CD4-positive, alpha-beta T cell treated with Interferon alpha-2 for 1 hour (primary cell): ENCODE results near the gene UBE2H.
"Not testable (repeated sequence)": the region's sequence is repeated elsewhere in the genome, so short reads cannot be mapped to it uniquely, and the experiment has no call there.

ENCODE experiments used
- DNase-seq, 2 donors: peaks; one replicate each; pipeline ENCODE4 v3.0.0-alpha.2; 2020 to 2022

Gene UBE2H

GRCh38 chr7:129952653-129953560 lies at the start of gene UBE2H:
TSS of gene UBE2H (minus strand) at chr7:129952960. CDS start at chr7:129952555, 405 bp downstream.
- peak; percentile 91 to 96 for DNase-seq

- DNase-seq = no peak
Observed at GRCh38 chr7:129998446-129998845, 45.7 kb upstream of the UBE2H start.

- no peak for DNase-seq
Observed at GRCh38 chr7:129997285-129997684, 44.5 kb upstream of the UBE2H start.

- no peak for DNase-seq
Observed at GRCh38 chr7:129993275-129993674, 40.5 kb upstream of the UBE2H start.

- no peak for DNase-seq
Observed at GRCh38 chr7:129990403-129991192, 37.8 kb upstream of the UBE2H start.

- peak in 1 of 2 donors; percentile 15 for DNase-seq
Observed at GRCh38 chr7:129989466-129989865, 36.7 kb upstream of the UBE2H start.

- no peak for DNase-seq
Observed at GRCh38 chr7:129986600-129986999, 33.8 kb upstream of the UBE2H start.

- no peak for DNase-seq
Observed at GRCh38 chr7:129980667-129981066, 27.9 kb upstream of the UBE2H start.

GRCh38 chr7:129975309-129975708 lies 22.5 kb upstream of the UBE2H start:
- no peak for DNase-seq

GRCh38 chr7:129970816-129971215 lies 18.1 kb upstream of the UBE2H start:
- DNase-seq = no peak

GRCh38 chr7:129969881-129970446 lies 17.2 kb upstream of the UBE2H start:
- no peak for DNase-seq

GRCh38 chr7:129968592-129969383 lies 16.0 kb upstream of the UBE2H start:
- no peak for DNase-seq

- DNase-seq = not testable (repeated sequence)
Observed at GRCh38 chr7:129960204-129960475, 7.4 kb upstream of the UBE2H start.

GRCh38 chr7:129959471-129960203 lies 6.9 kb upstream of the UBE2H start:
- no peak for DNase-seq

- peak in 1 of 2 donors; percentile 22 for DNase-seq
Observed at GRCh38 chr7:129958643-129959470, 6.1 kb upstream of the UBE2H start.

- no peak for DNase-seq
Observed at GRCh38 chr7:129955993-129956543, 3.3 kb upstream of the UBE2H start.

GRCh38 chr7:129952086-129952652 lies 591 bp downstream of the UBE2H start:
- peak; percentile 26 to 45 for DNase-seq

- DNase-seq = peak in 1 of 2 donors; percentile 31
Observed at GRCh38 chr7:129951226-129952085, 1.3 kb downstream of the UBE2H start.

- DNase-seq = no peak
Observed at GRCh38 chr7:129950933-129951225, 1.9 kb downstream of the UBE2H start.
